SK-N-SH treated with all-trans-retinoic acid at 6 μM for 48 hours (cell line): ENCODE measurements around the gene ROM1.

Experiments used
- ARNTL ChIP-seq: fragments of 450-650 bp; formaldehyde crosslinking; IDR thresholded peaks from 2 replicates; pipeline ENCODE4 v1.5.0; 2020; ENCODE audit warnings: low read depth, mild to moderate bottlenecking, moderate library complexity, borderline replicate concordance
- OSR1 ChIP-seq: fragments of 250-450 bp; sonication (Bioruptor Pico); IDR thresholded peaks from 2 replicates; pipeline ENCODE4 v1.8.0; 2022; ENCODE audit warnings: moderate library complexity, mild to moderate bottlenecking, inconsistent platforms
- TCF4 ChIP-seq: fragments of 250-450 bp; sonication (Bioruptor Pico); IDR thresholded peaks from 2 replicates; pipeline ENCODE4 v1.8.0; 2021; ENCODE audit warnings: mild to moderate bottlenecking, moderate library complexity, borderline replicate concordance
- ZFP3 ChIP-seq: fragments of 250-450 bp; sonication (Bioruptor Pico); IDR thresholded peaks from 2 replicates; pipeline ENCODE4 v1.5.0; 2020; ENCODE audit warnings: mild to moderate bottlenecking, moderate library complexity
- ZFP30 ChIP-seq: fragments of 450-650 bp; formaldehyde crosslinking; IDR thresholded peaks from 2 replicates; pipeline ENCODE4 v1.5.0; 2022; ENCODE audit warnings: mild to moderate bottlenecking, moderate library complexity
- ZNF565 ChIP-seq: fragments of 450-650 bp; formaldehyde crosslinking; conservative IDR thresholded peaks from 2 replicates; pipeline ENCODE4 v1.5.0; 2020; ENCODE audit warnings: low read depth, mild to moderate bottlenecking, moderate library complexity
- ZNF8 ChIP-seq: fragments of 450-650 bp; formaldehyde crosslinking; IDR thresholded peaks from 2 replicates; pipeline ENCODE4 v1.5.0; 2020; ENCODE audit warnings: mild to moderate bottlenecking, moderate library complexity
- TF ChIP-seq, protein P1 (sequence below): fragments of 250-450 bp; sonication (Bioruptor Pico); IDR thresholded peaks from 2 replicates; pipeline ENCODE4 v1.5.1; 2021; ENCODE audit warnings: mild to moderate bottlenecking, moderate library complexity
- TF ChIP-seq, protein P2 (sequence below): fragments of 250-450 bp; sonication (Bioruptor Pico); IDR thresholded peaks from 2 replicates; pipeline ENCODE4 v1.5.1; 2020; ENCODE audit warnings: low read depth, mild to moderate bottlenecking, moderate library complexity

DNA sequence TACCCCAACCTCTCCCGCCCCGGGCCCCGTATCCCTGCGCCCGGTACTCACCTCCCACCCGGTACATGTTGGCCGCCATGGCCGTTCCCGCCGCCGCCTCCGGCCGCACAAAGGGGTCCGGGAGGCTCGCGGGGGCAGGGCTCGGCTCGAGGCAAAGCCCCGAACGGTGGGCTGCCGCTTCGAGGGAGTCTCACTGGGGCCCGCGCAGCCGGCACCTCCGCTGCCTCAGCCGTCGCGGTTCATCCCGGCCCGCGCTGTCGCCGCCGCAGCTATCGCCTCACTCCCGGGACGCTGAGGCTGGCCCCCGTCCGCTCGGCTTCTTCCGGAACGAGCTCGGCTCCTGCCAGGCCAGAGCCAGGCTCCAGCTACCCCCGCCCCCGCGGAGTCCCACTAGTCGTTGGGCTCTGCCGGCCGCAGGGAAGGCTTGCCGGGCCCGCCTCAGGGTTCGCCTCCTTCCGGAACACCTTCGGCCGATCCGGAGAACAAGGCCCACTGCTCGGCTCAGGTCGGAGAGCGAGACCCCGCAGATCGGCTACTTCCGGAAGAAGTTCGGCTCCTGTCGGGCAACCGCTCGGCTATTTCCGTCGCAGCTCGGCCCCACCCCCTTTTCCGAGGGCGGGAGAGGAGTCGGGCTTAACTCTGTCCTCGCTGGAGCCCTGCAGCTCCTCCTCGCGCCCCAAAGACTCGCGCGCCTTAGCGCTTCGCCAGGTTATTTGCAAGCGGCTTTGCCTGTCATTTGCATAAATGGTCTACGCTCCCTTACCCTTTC, 11.5 kb upstream of the ROM1 start, which contains the start of gene MTA2:
- TF ChIP-seq TCF4 (CRISPR knock-in tag) (no peak), ARNTL (CRISPR knock-in tag) (no peak), ZFP30 (CRISPR knock-in tag) (no peak), ZNF565 (no peak), ZNF8 (CRISPR knock-in tag) (no peak), ZFP3 (CRISPR knock-in tag) (no peak), OSR1 (CRISPR knock-in tag) (no peak)
- TF ChIP-seq, protein P1, sequence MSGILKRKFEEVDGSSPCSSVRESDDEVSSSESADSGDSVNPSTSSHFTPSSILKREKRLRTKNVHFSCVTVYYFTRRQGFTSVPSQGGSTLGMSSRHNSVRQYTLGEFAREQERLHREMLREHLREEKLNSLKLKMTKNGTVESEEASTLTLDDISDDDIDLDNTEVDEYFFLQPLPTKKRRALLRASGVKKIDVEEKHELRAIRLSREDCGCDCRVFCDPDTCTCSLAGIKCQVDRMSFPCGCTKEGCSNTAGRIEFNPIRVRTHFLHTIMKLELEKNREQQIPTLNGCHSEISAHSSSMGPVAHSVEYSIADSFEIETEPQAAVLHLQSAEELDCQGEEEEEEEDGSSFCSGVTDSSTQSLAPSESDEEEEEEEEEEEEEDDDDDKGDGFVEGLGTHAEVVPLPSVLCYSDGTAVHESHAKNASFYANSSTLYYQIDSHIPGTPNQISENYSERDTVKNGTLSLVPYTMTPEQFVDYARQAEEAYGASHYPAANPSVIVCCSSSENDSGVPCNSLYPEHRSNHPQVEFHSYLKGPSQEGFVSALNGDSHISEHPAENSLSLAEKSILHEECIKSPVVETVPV (CRISPR knock-in tag), result no peak
- TF ChIP-seq, protein P2, sequence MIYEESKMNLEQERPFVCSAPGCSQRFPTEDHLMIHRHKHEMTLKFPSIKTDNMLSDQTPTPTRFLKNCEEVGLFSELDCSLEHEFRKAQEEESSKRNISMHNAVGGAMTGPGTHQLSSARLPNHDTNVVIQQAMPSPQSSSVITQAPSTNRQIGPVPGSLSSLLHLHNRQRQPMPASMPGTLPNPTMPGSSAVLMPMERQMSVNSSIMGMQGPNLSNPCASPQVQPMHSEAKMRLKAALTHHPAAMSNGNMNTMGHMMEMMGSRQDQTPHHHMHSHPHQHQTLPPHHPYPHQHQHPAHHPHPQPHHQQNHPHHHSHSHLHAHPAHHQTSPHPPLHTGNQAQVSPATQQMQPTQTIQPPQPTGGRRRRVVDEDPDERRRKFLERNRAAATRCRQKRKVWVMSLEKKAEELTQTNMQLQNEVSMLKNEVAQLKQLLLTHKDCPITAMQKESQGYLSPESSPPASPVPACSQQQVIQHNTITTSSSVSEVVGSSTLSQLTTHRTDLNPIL, result no peak
